Spinal cord (tissue), 10 donors: ENCODE measurements around the gene APOO. TPM values are rescaled to one million over a fixed set of nuclear protein-coding genes. Genes with fewer than 3 reads are reported as not detected.

Experiments
- DNase-seq, 6 donors: peaks; one replicate each; pipeline versions ENCODE4 v3.0.0 to v3.0.0-alpha.2; 2013 to 2015; ENCODE audit warnings: low spot score in 6 of 6, low read depth in 4 of 6
- H3K27ac ChIP-seq: one replicate; pipeline ENCODE4 v1.5.1; 2013; ENCODE audit warnings: low read depth, low read length, control low read depth
- H3K27me3 ChIP-seq: one replicate; pipeline ENCODE4 v1.6.1; 2013; ENCODE audit warnings: low read length; ENCODE audit not compliant: control insufficient read depth, insufficient read depth
- H3K36me3 ChIP-seq: one replicate; pipeline ENCODE4 v1.6.1; 2013; ENCODE audit warnings: low read length; ENCODE audit not compliant: control insufficient read depth, insufficient read depth
- H3K4me1 ChIP-seq: one replicate; pipeline ENCODE4 v1.6.1; 2013; ENCODE audit warnings: low read length; ENCODE audit not compliant: control insufficient read depth, insufficient read depth
- H3K4me3 ChIP-seq: one replicate; pipeline ENCODE4 v1.5.1; 2013; ENCODE audit warnings: low read depth, low read length, control low read depth
- H3K9me3 ChIP-seq: one replicate; pipeline ENCODE4 v1.6.1; 2013; ENCODE audit warnings: low read length; ENCODE audit not compliant: control insufficient read depth, insufficient read depth
- WGBS: methylation state at CpG from one replicate; pipeline ENCODE4 v1.1.5; 2013; ENCODE audit warnings: missing lambda C conversion rate; ENCODE audit not compliant: insufficient coverage; 5-methylcytosine and 5-hydroxymethylcytosine counted together
- polyA plus RNA-seq, 2 donors: library from polyadenylated mRNA; unstranded; fragments of 120-200 nt; gene quantifications; one replicate each; pipeline ENCODE4 v1.2.1, GENCODE V29; 2013; ENCODE audit not compliant: insufficient read length in 2 of 2
- total RNA-seq, 2 donors: library from RNA; depleted of rRNA in 1 of 2; stranded (reverse); fragments of 120-200 nt in 1 of 2; fragments of >200 nt in 1 of 2; gene quantifications; one replicate each; pipeline versions ENCODE4 v1.2.3 to v1.2.4, GENCODE V29; 2013 to 2014
- donor health status: healthy.

Gene APOO
- total and polyA plus RNA-seq, 4 donors: 34.5 to 79.7 (median 61.6) TPM

GRCh38 chrX:23802431-23802830 lies 105.3 kb downstream of the APOO start:
- Histone ChIP-seq H3K4me3 (no peak overlapping the region), H3K9me3 (no peaks in the 10 kb centered on the region), H3K27ac (no peak overlapping the region), H3K4me1 (peaks cover 7% of the 10 kb centered on the region), H3K36me3 (no peaks in the 10 kb centered on the region), H3K27me3 (no peaks in the 10 kb centered on the region)
- WGBS: no CpG with 5 or more reads among the region's 5 CpGs
- no peak for DNase-seq

- no CpG with 5 or more reads among the region's 6 CpGs for WGBS
- DNase-seq: no peak
- H3K27me3 ChIP-seq: no peaks in the 10 kb centered on the region
Measured at GRCh38 chrX:23799469-23800065, 108.2 kb downstream of the APOO start.

GRCh38 chrX:23797371-23798128 lies 110.2 kb downstream of the APOO start:
- 76% methylated on average over 9 of the region's 12 CpGs for WGBS
- no peaks in the 10 kb centered on the region for H3K9me3 ChIP-seq
- no peak overlapping the region for H3K4me3 ChIP-seq
- no peaks in the 10 kb centered on the region for H3K4me1 ChIP-seq
- DNase-seq: no peak
- no peak overlapping the region for H3K27ac ChIP-seq
- no peaks in the 10 kb centered on the region for H3K36me3 ChIP-seq
- no peaks in the 10 kb centered on the region for H3K27me3 ChIP-seq

More at GRCh38 chrX:23799469-23800065, 108.2 kb downstream of the APOO start:
- Histone ChIP-seq H3K36me3 (no peaks in the 10 kb centered on the region), H3K4me1 (peaks cover 3% of the 10 kb centered on the region), H3K27ac (no peak overlapping the region), H3K9me3 (no peaks in the 10 kb centered on the region), H3K4me3 (no peak overlapping the region)

- Histone ChIP-seq H3K4me3 (no peak overlapping the region), H3K27ac (no peak overlapping the region), H3K27me3 (no peaks in the 10 kb centered on the region), H3K36me3 (no peaks in the 10 kb centered on the region), H3K4me1 (no peaks in the 10 kb centered on the region), H3K9me3 (no peaks in the 10 kb centered on the region)
- no peak for DNase-seq
- 51% methylated on average over 5 of the region's 8 CpGs for WGBS
Measured at GRCh38 chrX:23795221-23795620, 112.5 kb downstream of the APOO start.

- H3K36me3 ChIP-seq: no peaks in the 10 kb centered on the region
- H3K4me1 ChIP-seq: no peaks in the 10 kb centered on the region
- no peaks in the 10 kb centered on the region for H3K9me3 ChIP-seq
- H3K4me3 ChIP-seq: no peak overlapping the region
- 58% methylated on average over 4 of the region's 6 CpGs for WGBS
- DNase-seq: peak in 2 of 6 donors; percentile 45 to 50
- no peak overlapping the region for H3K27ac ChIP-seq
- H3K27me3 ChIP-seq: no peaks in the 10 kb centered on the region
Measured at GRCh38 chrX:23792861-23793553, 114.7 kb downstream of the APOO start.

GRCh38 chrX:23790155-23790497 lies 117.6 kb downstream of the APOO start:
- no peak overlapping the region for H3K27ac ChIP-seq
- no peaks in the 10 kb centered on the region for H3K27me3 ChIP-seq
- no peak overlapping the region for H3K4me3 ChIP-seq
- H3K36me3 ChIP-seq: no peaks in the 10 kb centered on the region
- no peak for DNase-seq
- no peaks in the 10 kb centered on the region for H3K4me1 ChIP-seq
- H3K9me3 ChIP-seq: peaks cover 2% of the 10 kb centered on the region
- 90% methylated on average over 6 of the region's 11 CpGs for WGBS

GRCh38 chrX:23789386-23790154 lies 118.2 kb downstream of the APOO start:
- WGBS: 71% methylated on average over 5 of the region's 8 CpGs
- Histone ChIP-seq H3K27me3 (no peaks in the 10 kb centered on the region), H3K4me1 (no peaks in the 10 kb centered on the region), H3K27ac (no peak overlapping the region), H3K36me3 (no peaks in the 10 kb centered on the region), H3K9me3 (peaks cover 2% of the 10 kb centered on the region), H3K4me3 (no peak overlapping the region)
- DNase-seq: no peak

GRCh38 chrX:23788946-23789345 lies 118.8 kb downstream of the APOO start:
- Histone ChIP-seq H3K27ac (no peak overlapping the region), H3K36me3 (no peaks in the 10 kb centered on the region), H3K4me1 (no peaks in the 10 kb centered on the region), H3K4me3 (no peak overlapping the region), H3K27me3 (no peaks in the 10 kb centered on the region), H3K9me3 (peaks cover 2% of the 10 kb centered on the region)
- 80% methylated on average over 1 of the region's 4 CpGs for WGBS
- no peak for DNase-seq

GRCh38 chrX:23788521-23788920 lies 119.2 kb downstream of the APOO start:
- Histone ChIP-seq H3K27me3 (no peaks in the 10 kb centered on the region), H3K27ac (no peak overlapping the region), H3K4me1 (no peaks in the 10 kb centered on the region), H3K4me3 (no peak overlapping the region), H3K36me3 (no peaks in the 10 kb centered on the region), H3K9me3 (peaks cover 2% of the 10 kb centered on the region)
- DNase-seq: no peak
